WTC11 (cell line): Measurements from ENCODE around the gene PRPSAP1. TPM values are rescaled to one million over a fixed set of nuclear protein-coding genes. Genes with fewer than 3 reads are reported as not detected.
A peak's percentile ranks its signal among the peaks of the same experiment; 100 is the strongest.

ENCODE experiments used
- ATAC-seq: fragments of 200-7000 bp; cut with Tn5 transposase; 2 replicates; pipeline ENCODE4 v1.10.0; 2021; ENCODE audit warnings: mild to moderate bottlenecking, moderate library complexity
- CTCF ChIA-PET: fragments of 300-600 bp; sonication (Branson Sonifier 250); formaldehyde crosslinking; loops from one replicate; lab custom pipeline; 2021; ENCODE audit warnings: antibody characterized with exemption; lab: Charles Lee
- POLR2A ChIA-PET: fragments of 350-600 bp; sonication (Branson Sonifier 250); formaldehyde crosslinking; loops from one replicate; lab custom pipeline; 2021; ENCODE audit warnings: antibody characterized with exemption; lab: Charles Lee
- DNase-seq: peaks from one replicate; pipeline ENCODE4 v3.0.0; 2021; ENCODE audit warnings: low spot score
- H3K27ac Mint-ChIP-seq: 2 replicates; pipeline ENCODE4 v1.8.0; 2021; ENCODE audit warnings: mixed read lengths
- H3K27me3 Mint-ChIP-seq: 2 replicates; pipeline ENCODE4 v1.8.0; 2021; ENCODE audit warnings: low read depth, mild to moderate bottlenecking, moderate library complexity, mixed read lengths
- H3K36me3 Mint-ChIP-seq: 2 replicates; pipeline ENCODE4 v1.8.0; 2021; ENCODE audit warnings: mixed read lengths
- H3K4me1 Mint-ChIP-seq: 2 replicates; pipeline ENCODE4 v1.8.0; 2022; ENCODE audit warnings: mixed read lengths
- H3K4me3 Mint-ChIP-seq: 2 replicates; pipeline ENCODE4 v1.8.0; 2021; ENCODE audit warnings: mild to moderate bottlenecking, moderate library complexity, mixed read lengths
- H3K9me3 Mint-ChIP-seq: 2 replicates; pipeline ENCODE4 v1.8.0; 2021; ENCODE audit warnings: mixed read lengths
- FOXJ3 ChIP-seq: sonication (generic); formaldehyde crosslinking; IDR thresholded peaks from 2 replicates; pipeline ENCODE4 v1.9.0; 2021; ENCODE audit warnings: missing genetic modification reagents, mild to moderate bottlenecking, borderline replicate concordance
- IRF2 ChIP-seq: sonication (generic); formaldehyde crosslinking; IDR thresholded peaks from 2 replicates; pipeline ENCODE4 v1.8.0; 2022; ENCODE audit warnings: low read depth, missing genetic modification reagents, borderline replicate concordance
- MYBL2 ChIP-seq: sonication (generic); formaldehyde crosslinking; IDR thresholded peaks from 2 replicates; pipeline ENCODE4 v1.8.1; 2023; ENCODE audit warnings: mild to moderate bottlenecking, moderate library complexity, missing genetic modification reagents
- NFYB ChIP-seq: sonication (generic); formaldehyde crosslinking; conservative IDR thresholded peaks from 2 replicates; pipeline ENCODE4 v1.8.0; 2022; ENCODE audit warnings: low read depth, missing genetic modification reagents
- NR1H2 ChIP-seq: sonication (generic); formaldehyde crosslinking; IDR thresholded peaks from 2 replicates; pipeline ENCODE4 v1.9.0; 2021; ENCODE audit warnings: mild to moderate bottlenecking, moderate library complexity, missing genetic modification reagents
- NR3C1 ChIP-seq: sonication (generic); formaldehyde crosslinking; conservative IDR thresholded peaks from 2 replicates; pipeline ENCODE4 v1.8.1; 2023; ENCODE audit warnings: low read depth, mild to moderate bottlenecking, missing genetic modification reagents
- OVOL2 ChIP-seq: fragments of 250-450 bp; sonication (Bioruptor Pico); IDR thresholded peaks from 2 replicates; pipeline ENCODE4 v1.9.0; 2021; ENCODE audit warnings: mild to moderate bottlenecking, borderline replicate concordance
- RORB ChIP-seq: fragments of 250-450 bp; sonication (Bioruptor Pico); IDR thresholded peaks from 2 replicates; pipeline ENCODE4 v1.9.0; 2021; ENCODE audit warnings: mild to moderate bottlenecking
- ZNF121 ChIP-seq: sonication (generic); formaldehyde crosslinking; IDR thresholded peaks from 2 replicates; pipeline ENCODE4 v1.8.0; 2023; ENCODE audit warnings: missing genetic modification reagents
- ZNF423 ChIP-seq: fragments of 250-450 bp; sonication (Bioruptor Pico); IDR thresholded peaks from 2 replicates; pipeline ENCODE4 v2.1.2; 2022; ENCODE audit warnings: mild to moderate bottlenecking, moderate library complexity
- ZNF671 ChIP-seq: fragments of 250-450 bp; sonication (Bioruptor Pico); IDR thresholded peaks from 2 replicates; pipeline ENCODE4 v1.8.0; 2021; ENCODE audit warnings: mild to moderate bottlenecking
- total RNA-seq: library from RNA; stranded (reverse); gene quantifications from 3 replicates; pipeline ENCODE4 v1.2.3, GENCODE V29; 2021
- TF ChIP-seq, protein P1 (sequence below): sonication (generic); formaldehyde crosslinking; IDR thresholded peaks from 2 replicates; pipeline ENCODE4 v1.8.1; 2023; ENCODE audit warnings: mild to moderate bottlenecking, missing genetic modification reagents
- TF ChIP-seq, protein P2 (sequence below): fragments of 250-450 bp; sonication (Bioruptor Pico); IDR thresholded peaks from 2 replicates; pipeline ENCODE4 v1.9.0; 2021; ENCODE audit warnings: mild to moderate bottlenecking

The PRPSAP1 gene
- total RNA-seq, 1 experiment from 2014 or later: 56.5 TPM

DNA sequence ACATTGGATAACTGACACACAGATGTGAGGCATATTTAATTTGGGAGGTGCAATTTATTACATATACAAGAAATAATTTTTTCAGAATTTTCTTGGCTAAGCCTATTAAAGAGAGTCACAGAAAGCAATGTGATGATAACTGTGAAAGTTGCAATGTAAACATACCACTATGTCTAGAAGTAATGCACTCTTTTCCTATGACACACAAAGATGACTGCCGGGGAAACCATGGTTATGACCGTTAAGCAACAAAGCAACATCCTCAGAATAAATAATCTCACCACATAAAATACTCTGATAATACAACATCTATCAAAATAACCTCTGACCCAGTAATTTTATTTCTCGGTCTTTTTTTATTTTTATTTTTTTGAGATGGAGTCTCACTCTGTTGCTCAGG lies 35.1 kb downstream of the PRPSAP1 start (continued):
- TF ChIP-seq, protein P1, sequence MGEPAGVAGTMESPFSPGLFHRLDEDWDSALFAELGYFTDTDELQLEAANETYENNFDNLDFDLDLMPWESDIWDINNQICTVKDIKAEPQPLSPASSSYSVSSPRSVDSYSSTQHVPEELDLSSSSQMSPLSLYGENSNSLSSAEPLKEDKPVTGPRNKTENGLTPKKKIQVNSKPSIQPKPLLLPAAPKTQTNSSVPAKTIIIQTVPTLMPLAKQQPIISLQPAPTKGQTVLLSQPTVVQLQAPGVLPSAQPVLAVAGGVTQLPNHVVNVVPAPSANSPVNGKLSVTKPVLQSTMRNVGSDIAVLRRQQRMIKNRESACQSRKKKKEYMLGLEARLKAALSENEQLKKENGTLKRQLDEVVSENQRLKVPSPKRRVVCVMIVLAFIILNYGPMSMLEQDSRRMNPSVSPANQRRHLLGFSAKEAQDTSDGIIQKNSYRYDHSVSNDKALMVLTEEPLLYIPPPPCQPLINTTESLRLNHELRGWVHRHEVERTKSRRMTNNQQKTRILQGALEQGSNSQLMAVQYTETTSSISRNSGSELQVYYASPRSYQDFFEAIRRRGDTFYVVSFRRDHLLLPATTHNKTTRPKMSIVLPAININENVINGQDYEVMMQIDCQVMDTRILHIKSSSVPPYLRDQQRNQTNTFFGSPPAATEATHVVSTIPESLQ (CRISPR knock-in tag): no peak
- TF ChIP-seq, protein P2, sequence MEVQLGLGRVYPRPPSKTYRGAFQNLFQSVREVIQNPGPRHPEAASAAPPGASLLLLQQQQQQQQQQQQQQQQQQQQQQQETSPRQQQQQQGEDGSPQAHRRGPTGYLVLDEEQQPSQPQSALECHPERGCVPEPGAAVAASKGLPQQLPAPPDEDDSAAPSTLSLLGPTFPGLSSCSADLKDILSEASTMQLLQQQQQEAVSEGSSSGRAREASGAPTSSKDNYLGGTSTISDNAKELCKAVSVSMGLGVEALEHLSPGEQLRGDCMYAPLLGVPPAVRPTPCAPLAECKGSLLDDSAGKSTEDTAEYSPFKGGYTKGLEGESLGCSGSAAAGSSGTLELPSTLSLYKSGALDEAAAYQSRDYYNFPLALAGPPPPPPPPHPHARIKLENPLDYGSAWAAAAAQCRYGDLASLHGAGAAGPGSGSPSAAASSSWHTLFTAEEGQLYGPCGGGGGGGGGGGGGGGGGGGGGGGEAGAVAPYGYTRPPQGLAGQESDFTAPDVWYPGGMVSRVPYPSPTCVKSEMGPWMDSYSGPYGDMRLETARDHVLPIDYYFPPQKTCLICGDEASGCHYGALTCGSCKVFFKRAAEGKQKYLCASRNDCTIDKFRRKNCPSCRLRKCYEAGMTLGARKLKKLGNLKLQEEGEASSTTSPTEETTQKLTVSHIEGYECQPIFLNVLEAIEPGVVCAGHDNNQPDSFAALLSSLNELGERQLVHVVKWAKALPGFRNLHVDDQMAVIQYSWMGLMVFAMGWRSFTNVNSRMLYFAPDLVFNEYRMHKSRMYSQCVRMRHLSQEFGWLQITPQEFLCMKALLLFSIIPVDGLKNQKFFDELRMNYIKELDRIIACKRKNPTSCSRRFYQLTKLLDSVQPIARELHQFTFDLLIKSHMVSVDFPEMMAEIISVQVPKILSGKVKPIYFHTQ (CRISPR knock-in tag): no peak
- TF ChIP-seq IRF2 (CRISPR knock-in tag): no peak
- no peak for TF ChIP-seq NR1H2 (CRISPR knock-in tag)
- no peak for TF ChIP-seq RORB (CRISPR knock-in tag)
- TF ChIP-seq NFYB (CRISPR knock-in tag): no peak
- no peak for TF ChIP-seq OVOL2 (CRISPR knock-in tag)
- TF ChIP-seq ZNF423 (CRISPR knock-in tag): no peak

DNA sequence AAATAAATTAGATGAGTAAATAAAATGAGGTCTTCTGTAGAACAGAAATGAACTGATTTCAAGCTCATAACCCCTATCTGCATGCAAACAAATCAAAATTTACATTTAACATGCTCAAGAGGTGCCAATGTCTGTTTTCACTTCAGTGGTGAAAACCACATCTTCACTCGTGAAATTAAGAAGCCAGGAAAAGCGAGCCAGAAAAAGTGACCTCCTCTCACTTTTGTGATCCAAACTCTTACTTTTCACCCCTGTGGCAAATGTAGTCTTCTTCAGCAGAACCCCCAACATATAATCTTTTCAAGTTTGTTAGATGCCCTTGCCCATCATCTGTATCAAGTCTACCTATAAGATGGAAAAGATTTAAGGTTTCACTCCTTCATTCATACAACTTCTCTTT lies 36.2 kb downstream of the PRPSAP1 start:
- Mint-ChIP-seq H3K9me3 (no peaks in the 10 kb centered on the region), H3K27ac (0 out of 2 replicates have a peak overlapping the region, but pooled peaks have one; percentile 57), H3K4me1 (peaks cover 5% of the 10 kb centered on the region), H3K4me3 (no peak overlapping the region), H3K27me3 (no peaks in the 10 kb centered on the region), H3K36me3 (peaks cover 30% of the 10 kb centered on the region)
- TF ChIP-seq MYBL2: no peak
- ChIA-PET CTCF (no interaction called here), POLR2A (no interaction called here)
- DNase-seq (no peak), ATAC-seq (no peak)

DNA sequence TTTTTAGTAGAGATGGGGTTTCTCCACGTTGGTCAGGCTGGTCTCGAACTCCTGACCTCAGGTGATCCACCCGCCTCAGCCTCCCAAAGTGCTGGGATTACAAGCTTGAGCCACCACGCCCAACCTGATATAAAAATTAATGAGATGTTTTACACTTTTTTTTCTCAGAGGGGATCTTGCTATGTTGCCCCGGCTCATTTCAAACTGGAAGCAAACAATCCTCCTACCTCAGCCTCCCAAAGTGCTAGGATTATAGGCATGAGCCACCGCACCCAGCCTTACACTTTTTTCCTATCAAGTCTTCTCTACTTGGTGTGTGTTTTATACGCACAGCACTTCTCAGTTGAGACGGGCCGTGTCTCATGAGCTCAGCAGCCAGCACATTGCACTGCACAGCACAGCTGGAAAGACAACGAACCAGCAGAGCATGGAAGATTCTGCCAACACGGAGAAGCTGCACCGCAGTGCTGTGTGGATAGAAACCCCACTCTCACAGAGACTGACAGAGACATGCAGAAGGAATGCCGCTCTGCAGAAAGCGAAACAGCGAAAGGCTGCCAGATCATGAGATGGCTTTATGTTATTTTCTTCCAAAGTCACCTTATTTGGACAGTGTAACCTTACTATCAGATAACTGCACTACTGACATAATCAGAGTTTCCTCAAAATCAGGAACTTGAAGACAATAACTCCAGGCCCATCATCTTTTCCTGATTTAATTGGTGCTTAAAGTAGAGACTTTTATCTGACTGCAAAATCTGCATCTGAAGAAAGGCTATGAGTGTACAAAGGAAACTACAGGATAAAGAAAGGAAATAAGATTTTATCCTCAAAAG lies 39.1 kb downstream of the PRPSAP1 start:
- TF ChIP-seq, protein P1 (CRISPR knock-in tag): no peak
- TF ChIP-seq FOXJ3 (CRISPR knock-in tag) (no peak), ZNF121 (CRISPR knock-in tag) (peak; percentile 60; the same call in 1 of the 2 replicates), ZNF671 (CRISPR knock-in tag) (no peak), NR3C1 (CRISPR knock-in tag) (no peak)
- TF ChIP-seq, all 79 proteins: peak for 1
- Mint-ChIP-seq H3K36me3 (peaks cover 31% of the 10 kb centered on the region), H3K4me1 (peaks cover 5% of the 10 kb centered on the region), H3K4me3 (no peak overlapping the region), H3K27me3 (no peaks in the 10 kb centered on the region), H3K27ac (peak overlapping the region; percentile 58), H3K9me3 (no peaks in the 10 kb centered on the region)
- DNase-seq (no peak), ATAC-seq (no peak)
- ChIA-PET POLR2A (interaction anchor here (0.6 kb wide), 1 partner anchor 91 kb away, joined by 6 read pairs; no protein-coding TSS in a partner anchor), CTCF (interaction anchor here (0.7 to 1.4 kb wide), 3 partner anchors 83 to 144 kb away, joined by 3 to 6 read pairs (median 4); no protein-coding TSS in a partner anchor)
